ENCODE measurements around the gene MALAT1.

DNA sequence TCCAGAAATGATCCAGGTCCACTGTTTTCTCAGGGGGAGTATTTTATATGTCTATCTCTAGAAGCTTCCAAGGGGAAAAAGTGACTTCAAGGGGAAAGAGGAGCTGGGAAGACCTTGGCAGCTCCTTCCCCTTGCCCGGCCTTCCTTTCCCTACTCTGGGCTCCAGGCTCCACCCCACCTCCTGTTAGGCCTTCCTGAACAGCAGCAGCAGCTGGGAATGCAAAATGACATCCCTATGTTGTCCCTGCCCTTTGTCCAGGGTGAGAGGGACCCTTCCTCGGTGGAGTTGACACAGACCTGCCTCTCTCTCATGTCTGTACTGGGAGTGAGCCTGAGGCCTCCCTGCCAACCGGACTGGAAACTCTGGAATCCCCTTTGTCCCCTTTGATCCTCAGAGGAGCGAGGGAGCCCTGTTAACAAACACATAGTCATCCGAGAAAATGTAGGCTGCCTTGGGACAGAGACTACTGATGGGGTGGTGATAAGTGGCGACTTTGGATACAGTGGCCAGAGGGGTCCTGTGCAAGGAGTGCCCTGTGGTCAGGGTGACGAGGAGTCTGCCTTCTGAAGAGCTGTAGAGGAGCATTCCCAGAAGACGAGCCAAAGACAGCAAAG is 9.0 kb upstream of the MALAT1 start:
- TF ChIP-seq, protein P1, sequence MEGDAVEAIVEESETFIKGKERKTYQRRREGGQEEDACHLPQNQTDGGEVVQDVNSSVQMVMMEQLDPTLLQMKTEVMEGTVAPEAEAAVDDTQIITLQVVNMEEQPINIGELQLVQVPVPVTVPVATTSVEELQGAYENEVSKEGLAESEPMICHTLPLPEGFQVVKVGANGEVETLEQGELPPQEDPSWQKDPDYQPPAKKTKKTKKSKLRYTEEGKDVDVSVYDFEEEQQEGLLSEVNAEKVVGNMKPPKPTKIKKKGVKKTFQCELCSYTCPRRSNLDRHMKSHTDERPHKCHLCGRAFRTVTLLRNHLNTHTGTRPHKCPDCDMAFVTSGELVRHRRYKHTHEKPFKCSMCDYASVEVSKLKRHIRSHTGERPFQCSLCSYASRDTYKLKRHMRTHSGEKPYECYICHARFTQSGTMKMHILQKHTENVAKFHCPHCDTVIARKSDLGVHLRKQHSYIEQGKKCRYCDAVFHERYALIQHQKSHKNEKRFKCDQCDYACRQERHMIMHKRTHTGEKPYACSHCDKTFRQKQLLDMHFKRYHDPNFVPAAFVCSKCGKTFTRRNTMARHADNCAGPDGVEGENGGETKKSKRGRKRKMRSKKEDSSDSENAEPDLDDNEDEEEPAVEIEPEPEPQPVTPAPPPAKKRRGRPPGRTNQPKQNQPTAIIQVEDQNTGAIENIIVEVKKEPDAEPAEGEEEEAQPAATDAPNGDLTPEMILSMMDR (conservative IDR thresholded peaks at IDR 0.05; ENCODE audit: low read length): no peak
- TF ChIP-seq EZH2phosphoT487 (IDR thresholded peaks at IDR 0.05; ENCODE audit: borderline replicate concordance, low read depth, low read length): no peak

Measured in OCI-LY7 (cell line).